Measurements from ENCODE around the gene UGP2.

- TF ChIP-seq CTCF (IDR thresholded peaks at IDR 0.05; ENCODE audit: insufficient read depth, low read depth, low read length) (no peak), EZH2 (IDR thresholded peaks at IDR 0.05; ENCODE audit: insufficient read depth, low read length) (no peak)
These were observed 60.5 kb downstream of the UGP2 start for GRCh38 chr2:63902149-63902548.
